K562 (cell line): Measurements from ENCODE around the gene TMIGD2. TPM values are rescaled to one million over a fixed set of nuclear protein-coding genes. Genes with fewer than 3 reads are reported as not detected.

Source experiments
- ATAC-seq: fragments of 200-7000 bp; cut with Tn5 transposase; 3 replicates; pipeline ENCODE4 v1.9.1; 2020; ENCODE audit warnings: moderate library complexity
- BruUV-seq: library from RNA; stranded (reverse); fragments of 400-500 nt; replicated peaks from 2 replicates; lab custom pipeline; 2021; lab: Mats Ljungman, UMichigan
- CTCF ChIA-PET: fragments of 300-600 bp; formaldehyde crosslinking; extraction: SDS; loops from one replicate; lab custom pipeline; 2021; ENCODE audit warnings: low intra/inter-chr PET ratio; lab: Yijun Ruan, JAX
- POLR2A ChIA-PET: fragments of 300-600, 350-650 bp; sonication (Branson Sonifier 250); formaldehyde crosslinking; extraction: SDS; loops from one replicate; lab custom pipeline; 2021; ENCODE audit warnings: antibody characterized with exemption, inconsistent platforms; lab: Yijun Ruan, JAX
- DNase-seq, 4 experiments: peaks; one replicate each; pipeline versions ENCODE4 v3.0.0 to v3.0.0-alpha.2; 2011 to 2018; ENCODE audit warnings: low spot score in 3 of 4, mixed read lengths in 3 of 4; ENCODE audit errors: extremely low read depth in 1 of 4
- FAIRE-seq: peaks from 2 replicates; lab custom pipeline; 2011; peaks lifted over from hg19 to GRCh38; lab: Jason Lieb, UNC
- H2AFZ ChIP-seq: 2 replicates; pipeline ENCODE4 v1.6.0; 2011; ENCODE audit warnings: low read depth, low read length, control low read depth, inconsistent platforms
- H3K27ac ChIP-seq: fragments of 200-600 bp; 3 replicates; pipeline ENCODE4 v1.8.0; 2011; ENCODE audit warnings: low read depth, mild to moderate bottlenecking, control low read depth, inconsistent platforms, low read length, moderate library complexity, mixed read lengths; ENCODE audit errors: extremely low read depth
- H3K27me3 ChIP-seq, 2 experiments: fragments of 300-600 bp in 1 of 2; 2 replicates in 1 of 2; 3 replicates in 1 of 2; pipeline versions ENCODE4 v1.6.0 to v1.8.0; 2011; ENCODE audit warnings: inconsistent platforms in 2 of 2, low read length in 2 of 2, mild to moderate bottlenecking in 1 of 2, mixed read lengths in 1 of 2, moderate library complexity in 1 of 2; ENCODE audit not compliant: control insufficient read depth in 2 of 2, insufficient read depth in 2 of 2
- H3K36me3 ChIP-seq: fragments of 300-600 bp; 3 replicates; pipeline ENCODE4 v1.8.0; 2011; ENCODE audit warnings: mild to moderate bottlenecking, low read length, inconsistent platforms; ENCODE audit not compliant: control insufficient read depth, insufficient read depth
- H3K4me1 ChIP-seq, 2 experiments: fragments of 200-600 bp in 1 of 2; replicated peaks in 1 of 2; 2 replicates in 1 of 2; 3 replicates in 1 of 2; pipeline versions ENCODE4 v1.5.1 to v1.8.0; 2011; ENCODE audit warnings: inconsistent platforms in 2 of 2, low read length in 2 of 2, mild to moderate bottlenecking in 1 of 2, mixed read lengths in 1 of 2, moderate library complexity in 1 of 2; ENCODE audit not compliant: control insufficient read depth in 2 of 2, insufficient read depth in 2 of 2
- H3K4me2 ChIP-seq: 2 replicates; pipeline ENCODE4 v1.6.1; 2011; ENCODE audit warnings: low read length, control low read depth, inconsistent platforms, mixed read lengths; ENCODE audit not compliant: insufficient read depth
- H3K4me3 ChIP-seq: fragments of 200-600 bp; sonication (generic), shearing (Covaris generic); 2 replicates; pipeline ENCODE4 v1.5.1; 2016; ENCODE audit warnings: control low read depth, inconsistent platforms
- H3K79me2 ChIP-seq: fragments of 200-600 bp; 3 replicates; pipeline ENCODE4 v1.8.0; 2011; ENCODE audit warnings: low read length, inconsistent platforms; ENCODE audit not compliant: control insufficient read depth, insufficient read depth
- H3K9ac ChIP-seq, 2 experiments: 2 replicates each; pipeline versions ENCODE4 v1.6.0 to v1.6.1; 2011; ENCODE audit warnings: low read depth in 2 of 2, low read length in 2 of 2, control low read depth in 1 of 2, inconsistent platforms in 1 of 2, mild to moderate bottlenecking in 1 of 2, mixed read lengths in 1 of 2; ENCODE audit not compliant: insufficient read depth in 1 of 2
- H3K9me1 ChIP-seq: one replicate; pipeline ENCODE4 v1.6.0; 2011; ENCODE audit warnings: inconsistent platforms, mild to moderate bottlenecking, low read length, moderate library complexity; ENCODE audit not compliant: control insufficient read depth, insufficient read depth
- H3K9me3 ChIP-seq: replicated peaks from 2 replicates; pipeline ENCODE4 v1.5.1; 2011; ENCODE audit warnings: low read depth, low read length, inconsistent platforms; ENCODE audit not compliant: control insufficient read depth, insufficient read depth
- H4K20me1 ChIP-seq: replicated peaks from 2 replicates; pipeline ENCODE4 v1.6.1; 2011; ENCODE audit warnings: low read length, inconsistent platforms, mixed read lengths; ENCODE audit not compliant: control insufficient read depth, insufficient read depth
- MITF ChIP-seq: IDR thresholded peaks from 2 replicates; pipeline ENCODE4 v1.6.1; 2014; ENCODE audit warnings: antibody characterized with exemption
- NBN ChIP-seq: fragments of 450-650 bp; IDR thresholded peaks from 2 replicates; pipeline ENCODE4 v1.6.1; 2016; ENCODE audit warnings: low read depth, mild to moderate bottlenecking
- PHB2 ChIP-seq: fragments of 450-650 bp; IDR thresholded peaks from 2 replicates; pipeline ENCODE4 v1.6.1; 2017; ENCODE audit warnings: low read depth
- RERE ChIP-seq: sonication (generic); formaldehyde crosslinking; IDR thresholded peaks from 2 replicates; pipeline ENCODE4 v1.8.0; 2023; ENCODE audit warnings: missing genetic modification reagents, mild to moderate bottlenecking, borderline replicate concordance
- ZNF263 ChIP-seq: sonication (generic); formaldehyde crosslinking; IDR thresholded peaks from 2 replicates; pipeline ENCODE4 v1.8.0; 2022; ENCODE audit warnings: mild to moderate bottlenecking, missing genetic modification reagents, borderline replicate concordance
- WGBS: fragments of 100-300 bp; shearing (Covaris generic); methylation state at CpG from one replicate; pipeline ENCODE4 v1.1.6; 2016; ENCODE audit warnings: low coverage, mixed read lengths; ENCODE audit not compliant: insufficient coverage; ENCODE audit errors: missing lambda C conversion rate; 5-methylcytosine and 5-hydroxymethylcytosine counted together
- in situ Hi-C: fragments of 300-500 bp; cut with MboI; formaldehyde crosslinking; loops from 4 replicates; pipeline ENCODE4 v1.15.0; 2018; ENCODE audit warnings: inconsistent platforms, mixed read lengths
- intact Hi-C: fragments of 100-400 bp; cut with micrococcal nuclease; formaldehyde crosslinking; loops from 2 replicates; pipeline ENCODE4 v1.14.2; 2022
- polyA plus RNA-seq, 8 experiments: library from polyadenylated mRNA; depleted of rRNA in 4 of 8; stranded (reverse) in 5 of 8; unstranded in 3 of 8; fragments of >200 nt; fragmentation: Nextera tagmentation in 2 of 8; fragmentation: Illumina TruSeq in 1 of 8; extraction: Ambion mirVana in 2 of 8; extraction: Trizol in 1 of 8; gene quantifications; 2 replicates each; pipeline versions ENCODE4 v1.2.1 to v1.2.3, GENCODE V29; 2011 to 2014; ENCODE audit warnings: inconsistent platforms in 1 of 8, missing spikeins in 1 of 8
- total RNA-seq, 7 experiments: library from RNA; depleted of rRNA in 6 of 7; stranded (reverse); fragments of >200 nt in 6 of 7; fragmentation: Illumina TruSeq in 2 of 7; extraction: Trizol in 2 of 7; gene quantifications; 2 replicates each; pipeline versions ENCODE4 v1.2.1 to v1.2.3, GENCODE V29; 2011 to 2021; ENCODE audit warnings: low replicate concordance in 1 of 7
- TF ChIP-seq, protein P1 (sequence below): fragments of 450-650 bp; IDR thresholded peaks from 2 replicates; pipeline ENCODE4 v1.6.1; 2014; ENCODE audit warnings: low read depth, mild to moderate bottlenecking, moderate library complexity, borderline replicate concordance

Gene TMIGD2
- total and polyA plus RNA-seq, 9 of the 15 experiments (the other 6 are each of a cell fraction or from before 2014, with no cell fraction given) = not detected

GRCh38 chr19:4320419-4320818, 18.2 kb upstream of the TMIGD2 start:
- H3K79me2 ChIP-seq = no peaks in the 10 kb centered on the region
- POLR2A ChIA-PET = interaction anchor here (1.0 to 2.1 kb wide), 2 partner anchors 9 to 20 kb away, joined by 3 to 7 read pairs; no protein-coding TSS in a partner anchor
- H2AFZ ChIP-seq = no peak overlapping the region
- no peaks in the 10 kb centered on the region for H3K27me3 ChIP-seq
- CTCF ChIA-PET = no interaction called here
- peaks cover 4% of the 10 kb centered on the region; the same call in 1 of the 2 replicates for H3K9me3 ChIP-seq
- WGBS = 4% methylated on average over 2 of the region's 2 CpGs
- BruUV-seq = no TSS peak
- intact Hi-C loops = no loop called here
- FAIRE-seq (no peak), DNase-seq (no peak), ATAC-seq (no peak)
- H3K4me1 ChIP-seq = peaks cover 0 to 25% of the 10 kb centered on the region in 2 experiments; a peak in 2 of 5 replicates
- H3K9me1 ChIP-seq = no peaks in the 10 kb centered on the region
- no peak overlapping the region for H3K4me2 ChIP-seq
- H4K20me1 ChIP-seq = no peaks in the 10 kb centered on the region
- H3K36me3 ChIP-seq = no peaks in the 10 kb centered on the region
- no peak for TF ChIP-seq ZNF263
- TF ChIP-seq, protein P1, sequence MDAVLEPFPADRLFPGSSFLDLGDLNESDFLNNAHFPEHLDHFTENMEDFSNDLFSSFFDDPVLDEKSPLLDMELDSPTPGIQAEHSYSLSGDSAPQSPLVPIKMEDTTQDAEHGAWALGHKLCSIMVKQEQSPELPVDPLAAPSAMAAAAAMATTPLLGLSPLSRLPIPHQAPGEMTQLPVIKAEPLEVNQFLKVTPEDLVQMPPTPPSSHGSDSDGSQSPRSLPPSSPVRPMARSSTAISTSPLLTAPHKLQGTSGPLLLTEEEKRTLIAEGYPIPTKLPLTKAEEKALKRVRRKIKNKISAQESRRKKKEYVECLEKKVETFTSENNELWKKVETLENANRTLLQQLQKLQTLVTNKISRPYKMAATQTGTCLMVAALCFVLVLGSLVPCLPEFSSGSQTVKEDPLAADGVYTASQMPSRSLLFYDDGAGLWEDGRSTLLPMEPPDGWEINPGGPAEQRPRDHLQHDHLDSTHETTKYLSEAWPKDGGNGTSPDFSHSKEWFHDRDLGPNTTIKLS = no peak
- TF ChIP-seq NBN = no peak
- TF ChIP-seq PHB2 = no peak
- TF ChIP-seq MITF = no peak
- no peak for TF ChIP-seq RERE
- no peak overlapping the region for H3K27ac ChIP-seq
- no peak overlapping the region for H3K9ac ChIP-seq
- H3K4me3 ChIP-seq = no peak overlapping the region
- in situ Hi-C loops = no loop called here
